ENCODE results near the gene APBA1. TPM values are rescaled to one million over a fixed set of nuclear protein-coding genes. Genes with fewer than 3 reads are reported as not detected.

The APBA1 gene
- polyA plus RNA-seq, 2 donors: 0.82 to 1.3 TPM

- H3K9me3 ChIP-seq (ENCODE audit: control insufficient read depth in 2 of 2, insufficient read depth in 1 of 2, low read depth in 1 of 2, low read length in 1 of 2): no peaks in the 10 kb centered on the region
- no peak overlapping the region for H3K27ac ChIP-seq (ENCODE audit: low read depth in 2 of 2, low read length in 1 of 2)
- no peaks in the 10 kb centered on the region for H3K36me3 ChIP-seq (ENCODE audit: control insufficient read depth in 2 of 2, insufficient read depth in 2 of 2, low read length in 1 of 2)
- no peaks in the 10 kb centered on the region for H3K27me3 ChIP-seq (ENCODE audit: control insufficient read depth in 1 of 2, insufficient read depth in 2 of 2, low read length in 2 of 2)
- no peak overlapping the region for H3K4me3 ChIP-seq (ENCODE audit: low read depth in 1 of 2, low read length in 2 of 2)
- no peaks in the 10 kb centered on the region for H3K4me1 ChIP-seq (ENCODE audit: control insufficient read depth in 2 of 2, insufficient read depth in 2 of 2, low read length in 1 of 2)
Observed at GRCh38 chr9:69637817-69638200, 34.4 kb downstream of the APBA1 start.

- H3K27me3 ChIP-seq (ENCODE audit: control insufficient read depth in 1 of 2, insufficient read depth in 2 of 2, low read length in 2 of 2): no peaks in the 10 kb centered on the region
- no peaks in the 10 kb centered on the region for H3K4me1 ChIP-seq (ENCODE audit: control insufficient read depth in 2 of 2, insufficient read depth in 2 of 2, low read length in 1 of 2)
- 96% methylated on average over 2 of the region's 2 CpGs for WGBS, 2 donors
- H3K27ac ChIP-seq (ENCODE audit: low read depth in 2 of 2, low read length in 1 of 2): no peak overlapping the region
- H3K9me3 ChIP-seq (ENCODE audit: control insufficient read depth in 2 of 2, insufficient read depth in 1 of 2, low read depth in 1 of 2, low read length in 1 of 2): no peaks in the 10 kb centered on the region
- H3K4me3 ChIP-seq (ENCODE audit: low read depth in 1 of 2, low read length in 2 of 2): no peak overlapping the region
- H3K36me3 ChIP-seq (ENCODE audit: control insufficient read depth in 2 of 2, insufficient read depth in 2 of 2, low read length in 1 of 2): no peaks in the 10 kb centered on the region
Observed at GRCh38 chr9:69637193-69637816, 34.9 kb downstream of the APBA1 start.

GRCh38 chr9:69633716-69634115 is 38.5 kb downstream of the APBA1 start:
- Histone ChIP-seq H3K27me3 (ENCODE audit: control insufficient read depth in 1 of 2, insufficient read depth in 2 of 2, low read length in 2 of 2) (no peaks in the 10 kb centered on the region), H3K27ac (ENCODE audit: low read depth in 2 of 2, low read length in 1 of 2) (no peak overlapping the region), H3K4me1 (ENCODE audit: control insufficient read depth in 2 of 2, insufficient read depth in 2 of 2, low read length in 1 of 2) (no peaks in the 10 kb centered on the region), H3K9me3 (ENCODE audit: control insufficient read depth in 2 of 2, insufficient read depth in 1 of 2, low read depth in 1 of 2, low read length in 1 of 2) (no peaks in the 10 kb centered on the region), H3K4me3 (ENCODE audit: low read depth in 1 of 2, low read length in 2 of 2) (no peak overlapping the region), H3K36me3 (ENCODE audit: control insufficient read depth in 2 of 2, insufficient read depth in 2 of 2, low read length in 1 of 2) (no peaks in the 10 kb centered on the region)
- WGBS, 2 donors: 80 to 94% methylated on average over 1 of the region's 1 CpG

DNA sequence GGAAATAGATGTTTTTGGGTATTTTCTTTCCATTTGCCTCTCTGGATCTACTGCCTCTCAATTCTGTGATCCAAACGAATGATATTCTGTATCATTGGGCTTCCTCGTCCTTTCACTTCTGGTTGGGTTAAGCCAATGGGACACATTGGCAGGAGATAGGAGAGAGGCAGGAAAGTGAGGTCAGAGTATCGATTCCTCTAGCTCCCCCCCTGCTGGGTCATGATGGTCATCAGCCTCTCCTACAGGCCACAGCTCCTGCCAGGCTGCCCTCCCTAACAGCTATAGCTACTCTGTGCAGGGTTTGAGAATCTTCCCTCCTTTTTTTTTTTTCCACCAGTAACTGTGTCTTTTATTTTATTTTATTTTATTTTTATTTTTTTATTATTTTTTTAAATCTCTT is 39.4 kb downstream of the APBA1 start:
- Histone ChIP-seq H3K4me1 (ENCODE audit: control insufficient read depth in 2 of 2, insufficient read depth in 2 of 2, low read length in 1 of 2) (no peaks in the 10 kb centered on the region), H3K27me3 (ENCODE audit: control insufficient read depth in 1 of 2, insufficient read depth in 2 of 2, low read length in 2 of 2) (no peaks in the 10 kb centered on the region), H3K4me3 (ENCODE audit: low read depth in 1 of 2, low read length in 2 of 2) (no peak overlapping the region), H3K36me3 (ENCODE audit: control insufficient read depth in 2 of 2, insufficient read depth in 2 of 2, low read length in 1 of 2) (no peaks in the 10 kb centered on the region), H3K9me3 (ENCODE audit: control insufficient read depth in 2 of 2, insufficient read depth in 1 of 2, low read depth in 1 of 2, low read length in 1 of 2) (no peaks in the 10 kb centered on the region), H3K27ac (ENCODE audit: low read depth in 2 of 2, low read length in 1 of 2) (no peak overlapping the region)
- WGBS, 2 donors: 56 to 59% methylated on average over 3 of the region's 3 CpGs

DNA sequence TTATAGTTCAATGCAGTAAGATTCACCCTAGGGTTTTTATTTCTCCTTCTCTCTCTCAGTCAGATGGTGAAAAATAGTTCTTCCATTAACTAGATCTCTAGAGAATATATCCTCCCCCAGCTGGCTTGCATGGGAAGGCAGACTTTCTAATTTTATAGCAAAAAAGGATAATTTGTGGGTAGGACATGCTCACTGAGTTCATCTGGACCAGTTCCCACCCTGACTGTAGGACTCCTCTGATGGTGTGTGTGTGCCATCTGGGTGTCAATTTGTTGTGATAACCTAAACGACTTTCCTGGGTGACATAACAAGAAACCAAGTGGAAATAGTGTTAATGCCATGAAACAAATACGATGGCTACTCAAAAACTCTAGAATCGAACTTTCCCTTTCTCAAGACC is 44.9 kb downstream of the APBA1 start:
- no peaks in the 10 kb centered on the region for H3K4me1 ChIP-seq (ENCODE audit: control insufficient read depth in 2 of 2, insufficient read depth in 2 of 2, low read length in 1 of 2)
- H3K4me3 ChIP-seq (ENCODE audit: low read depth in 1 of 2, low read length in 2 of 2): no peak overlapping the region
- H3K27ac ChIP-seq (ENCODE audit: low read depth in 2 of 2, low read length in 1 of 2): no peak overlapping the region
- H3K9me3 ChIP-seq (ENCODE audit: control insufficient read depth in 2 of 2, insufficient read depth in 1 of 2, low read depth in 1 of 2, low read length in 1 of 2): no peaks in the 10 kb centered on the region
- 65 to 71% methylated on average over 3 of the region's 3 CpGs for WGBS, 2 donors
- H3K36me3 ChIP-seq (ENCODE audit: control insufficient read depth in 2 of 2, insufficient read depth in 2 of 2, low read length in 1 of 2): no peaks in the 10 kb centered on the region
- H3K27me3 ChIP-seq (ENCODE audit: control insufficient read depth in 1 of 2, insufficient read depth in 2 of 2, low read length in 2 of 2): no peaks in the 10 kb centered on the region

- no peaks in the 10 kb centered on the region for H3K9me3 ChIP-seq (ENCODE audit: control insufficient read depth in 2 of 2, insufficient read depth in 1 of 2, low read depth in 1 of 2, low read length in 1 of 2)
- H3K27ac ChIP-seq (ENCODE audit: low read depth in 2 of 2, low read length in 1 of 2): no peak overlapping the region
- no peaks in the 10 kb centered on the region for H3K27me3 ChIP-seq (ENCODE audit: control insufficient read depth in 1 of 2, insufficient read depth in 2 of 2, low read length in 2 of 2)
- H3K4me3 ChIP-seq (ENCODE audit: low read depth in 1 of 2, low read length in 2 of 2): no peak overlapping the region
- no peaks in the 10 kb centered on the region for H3K4me1 ChIP-seq (ENCODE audit: control insufficient read depth in 2 of 2, insufficient read depth in 2 of 2, low read length in 1 of 2)
- 70 to 76% methylated on average over 3 of the region's 3 CpGs for WGBS, 2 donors
- H3K36me3 ChIP-seq (ENCODE audit: control insufficient read depth in 2 of 2, insufficient read depth in 2 of 2, low read length in 1 of 2): no peaks in the 10 kb centered on the region
Observed at GRCh38 chr9:69623276-69623675, 48.9 kb downstream of the APBA1 start.

- Histone ChIP-seq H3K36me3 (ENCODE audit: control insufficient read depth in 2 of 2, insufficient read depth in 2 of 2, low read length in 1 of 2) (no peaks in the 10 kb centered on the region), H3K27me3 (ENCODE audit: control insufficient read depth in 1 of 2, insufficient read depth in 2 of 2, low read length in 2 of 2) (no peaks in the 10 kb centered on the region), H3K4me1 (ENCODE audit: control insufficient read depth in 2 of 2, insufficient read depth in 2 of 2, low read length in 1 of 2) (no peaks in the 10 kb centered on the region), H3K27ac (ENCODE audit: low read depth in 2 of 2, low read length in 1 of 2) (no peak overlapping the region), H3K4me3 (ENCODE audit: low read depth in 1 of 2, low read length in 2 of 2) (no peak overlapping the region), H3K9me3 (ENCODE audit: control insufficient read depth in 2 of 2, insufficient read depth in 1 of 2, low read depth in 1 of 2, low read length in 1 of 2) (no peaks in the 10 kb centered on the region)
- 62 to 78% methylated on average over 3 of the region's 3 CpGs for WGBS, 2 donors
Observed at GRCh38 chr9:69622676-69623075, 49.5 kb downstream of the APBA1 start.

DNA sequence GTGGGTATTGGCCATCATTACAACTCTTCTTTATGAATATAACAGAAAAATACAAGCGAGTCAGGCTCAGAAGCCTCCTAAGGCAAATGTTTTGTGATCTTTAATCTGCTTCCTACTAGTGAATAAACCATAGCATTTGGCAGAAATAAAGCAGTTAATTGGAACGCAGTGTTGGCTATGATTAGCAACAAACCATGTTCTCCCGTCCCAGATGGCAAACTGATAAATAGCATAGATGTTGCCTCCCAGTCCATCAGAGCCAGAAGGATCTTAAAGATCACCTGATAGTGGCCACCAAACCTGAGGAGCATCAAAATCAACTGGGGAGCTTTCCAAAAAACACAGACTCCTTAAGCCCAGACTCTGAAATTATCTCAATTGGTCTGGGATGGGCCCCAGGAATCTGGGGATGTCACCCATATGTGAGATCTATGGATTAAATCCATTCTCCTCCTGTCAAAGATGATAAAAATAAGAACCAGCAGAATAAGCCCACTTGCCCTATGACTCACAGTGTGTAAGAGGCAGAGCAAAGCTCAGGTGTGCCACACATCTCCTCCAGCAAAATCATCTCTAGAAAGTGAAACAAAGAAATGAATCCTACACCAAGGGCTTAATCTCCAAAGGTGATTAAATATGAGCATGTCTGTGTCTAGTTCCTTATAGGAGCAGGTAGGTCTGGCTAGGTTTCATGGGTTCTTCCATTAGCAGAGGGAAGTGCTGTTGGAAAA is 50.3 kb downstream of the APBA1 start:
- Histone ChIP-seq H3K27me3 (ENCODE audit: control insufficient read depth in 1 of 2, insufficient read depth in 2 of 2, low read length in 2 of 2) (no peaks in the 10 kb centered on the region), H3K4me3 (ENCODE audit: low read depth in 1 of 2, low read length in 2 of 2) (no peak overlapping the region), H3K4me1 (ENCODE audit: control insufficient read depth in 2 of 2, insufficient read depth in 2 of 2, low read length in 1 of 2) (no peaks in the 10 kb centered on the region), H3K27ac (ENCODE audit: low read depth in 2 of 2, low read length in 1 of 2) (no peak overlapping the region), H3K36me3 (ENCODE audit: control insufficient read depth in 2 of 2, insufficient read depth in 2 of 2, low read length in 1 of 2) (no peaks in the 10 kb centered on the region), H3K9me3 (ENCODE audit: control insufficient read depth in 2 of 2, insufficient read depth in 1 of 2, low read depth in 1 of 2, low read length in 1 of 2) (no peaks in the 10 kb centered on the region)
- WGBS, 2 donors: 37 to 52% methylated on average over 3 of the region's 3 CpGs

- WGBS, 2 donors: 95 to 96% methylated on average over 8 of the region's 8 CpGs
- no peaks in the 10 kb centered on the region for H3K27me3 ChIP-seq (ENCODE audit: control insufficient read depth in 1 of 2, insufficient read depth in 2 of 2, low read length in 2 of 2)
Observed at GRCh38 chr9:69620731-69621130, 51.4 kb downstream of the APBA1 start.

GRCh38 chr9:69619233-69619632 is 52.9 kb downstream of the APBA1 start:
- Histone ChIP-seq H3K4me1 (ENCODE audit: control insufficient read depth in 2 of 2, insufficient read depth in 2 of 2, low read length in 1 of 2) (no peaks in the 10 kb centered on the region), H3K4me3 (ENCODE audit: low read depth in 1 of 2, low read length in 2 of 2) (no peak overlapping the region), H3K36me3 (ENCODE audit: control insufficient read depth in 2 of 2, insufficient read depth in 2 of 2, low read length in 1 of 2) (no peaks in the 10 kb centered on the region), H3K27ac (ENCODE audit: low read depth in 2 of 2, low read length in 1 of 2) (no peak overlapping the region), H3K9me3 (ENCODE audit: control insufficient read depth in 2 of 2, insufficient read depth in 1 of 2, low read depth in 1 of 2, low read length in 1 of 2) (no peaks in the 10 kb centered on the region), H3K27me3 (ENCODE audit: control insufficient read depth in 1 of 2, insufficient read depth in 2 of 2, low read length in 2 of 2) (no peaks in the 10 kb centered on the region)
- WGBS, 2 donors: 85 to 89% methylated on average over 1 of the region's 1 CpG

More at GRCh38 chr9:69620731-69621130, 51.4 kb downstream of the APBA1 start:
- Histone ChIP-seq H3K9me3 (ENCODE audit: control insufficient read depth in 2 of 2, insufficient read depth in 1 of 2, low read depth in 1 of 2, low read length in 1 of 2) (no peaks in the 10 kb centered on the region), H3K4me3 (ENCODE audit: low read depth in 1 of 2, low read length in 2 of 2) (no peak overlapping the region), H3K4me1 (ENCODE audit: control insufficient read depth in 2 of 2, insufficient read depth in 2 of 2, low read length in 1 of 2) (no peaks in the 10 kb centered on the region), H3K27ac (ENCODE audit: low read depth in 2 of 2, low read length in 1 of 2) (no peak overlapping the region), H3K36me3 (ENCODE audit: control insufficient read depth in 2 of 2, insufficient read depth in 2 of 2, low read length in 1 of 2) (no peaks in the 10 kb centered on the region)
